ENCODE results near the gene NUDT19. TPM values are rescaled to one million over a fixed set of nuclear protein-coding genes. Genes with fewer than 3 reads are reported as not detected.

NUDT19 gene
- total and polyA plus RNA-seq, 9 of the 15 experiments (the other 6 are each of a cell fraction or from before 2014, with no cell fraction given), result 9.6 to 38.6 (median 14.4) TPM

- TF ChIP-seq SREBF1 (IDR thresholded peaks at IDR 0.05; ENCODE audit: borderline replicate concordance, low read depth, low read length) (no peak), GTF3C2 (IDR thresholded peaks at IDR 0.05; ENCODE audit: borderline replicate concordance, extremely low read depth, insufficient read length) (no peak), ZNF780A (CRISPR knock-in tag; IDR thresholded peaks at IDR 0.05) (no peak), ZNF75A (CRISPR knock-in tag; IDR thresholded peaks at IDR 0.05) (no peak), CHD1 (IDR thresholded peaks at IDR 0.05; ENCODE audit: low read length) (peak; percentile 43), HNRNPH1 (optimal IDR thresholded peaks at IDR 0.05; ENCODE audit: low read depth, low read length) (no peak), HDGF (IDR thresholded peaks at IDR 0.05) (no peak), CUX1 (CRISPR knock-in tag; IDR thresholded peaks at IDR 0.05) (no peak), EWSR1 (IDR thresholded peaks at IDR 0.05; ENCODE audit: borderline replicate concordance, low read depth, partially characterized antibody) (no peak), PTBP1 (IDR thresholded peaks at IDR 0.05; ENCODE audit: low read depth, low read length) (no peak)
- TF ChIP-seq, protein P1, sequence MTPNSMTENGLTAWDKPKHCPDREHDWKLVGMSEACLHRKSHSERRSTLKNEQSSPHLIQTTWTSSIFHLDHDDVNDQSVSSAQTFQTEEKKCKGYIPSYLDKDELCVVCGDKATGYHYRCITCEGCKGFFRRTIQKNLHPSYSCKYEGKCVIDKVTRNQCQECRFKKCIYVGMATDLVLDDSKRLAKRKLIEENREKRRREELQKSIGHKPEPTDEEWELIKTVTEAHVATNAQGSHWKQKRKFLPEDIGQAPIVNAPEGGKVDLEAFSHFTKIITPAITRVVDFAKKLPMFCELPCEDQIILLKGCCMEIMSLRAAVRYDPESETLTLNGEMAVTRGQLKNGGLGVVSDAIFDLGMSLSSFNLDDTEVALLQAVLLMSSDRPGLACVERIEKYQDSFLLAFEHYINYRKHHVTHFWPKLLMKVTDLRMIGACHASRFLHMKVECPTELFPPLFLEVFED (CRISPR knock-in tag; conservative IDR thresholded peaks at IDR 0.05), result no peak
- TF ChIP-seq, protein P2, sequence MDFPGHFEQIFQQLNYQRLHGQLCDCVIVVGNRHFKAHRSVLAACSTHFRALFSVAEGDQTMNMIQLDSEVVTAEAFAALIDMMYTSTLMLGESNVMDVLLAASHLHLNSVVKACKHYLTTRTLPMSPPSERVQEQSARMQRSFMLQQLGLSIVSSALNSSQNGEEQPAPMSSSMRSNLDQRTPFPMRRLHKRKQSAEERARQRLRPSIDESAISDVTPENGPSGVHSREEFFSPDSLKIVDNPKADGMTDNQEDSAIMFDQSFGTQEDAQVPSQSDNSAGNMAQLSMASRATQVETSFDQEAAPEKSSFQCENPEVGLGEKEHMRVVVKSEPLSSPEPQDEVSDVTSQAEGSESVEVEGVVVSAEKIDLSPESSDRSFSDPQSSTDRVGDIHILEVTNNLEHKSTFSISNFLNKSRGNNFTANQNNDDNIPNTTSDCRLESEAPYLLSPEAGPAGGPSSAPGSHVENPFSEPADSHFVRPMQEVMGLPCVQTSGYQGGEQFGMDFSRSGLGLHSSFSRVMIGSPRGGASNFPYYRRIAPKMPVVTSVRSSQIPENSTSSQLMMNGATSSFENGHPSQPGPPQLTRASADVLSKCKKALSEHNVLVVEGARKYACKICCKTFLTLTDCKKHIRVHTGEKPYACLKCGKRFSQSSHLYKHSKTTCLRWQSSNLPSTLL (IDR thresholded peaks at IDR 0.05), result no peak
These were observed 518 bp downstream of the NUDT19 start (continued) for GRCh38 chr19:32691952-32692726.

Measured in K562 (cell line).